NB4 (cell line): ENCODE results near the gene GRN.

Source experiments
- MYC ChIP-seq: IDR thresholded peaks from 2 replicates; pipeline ENCODE4 v1.6.1; 2011; ENCODE audit warnings: low read depth, low read length
- POLR2A ChIP-seq: IDR thresholded peaks from 2 replicates; pipeline ENCODE4 v1.6.1; 2011; ENCODE audit warnings: mild to moderate bottlenecking; ENCODE audit not compliant: insufficient read length; ENCODE audit errors: extremely low read depth
- TF ChIP-seq, protein P1 (sequence below): IDR thresholded peaks from one replicate; pipeline ENCODE4 v1.5.1; 2012; ENCODE audit warnings: low read depth, low read length

- TF ChIP-seq, protein P1, sequence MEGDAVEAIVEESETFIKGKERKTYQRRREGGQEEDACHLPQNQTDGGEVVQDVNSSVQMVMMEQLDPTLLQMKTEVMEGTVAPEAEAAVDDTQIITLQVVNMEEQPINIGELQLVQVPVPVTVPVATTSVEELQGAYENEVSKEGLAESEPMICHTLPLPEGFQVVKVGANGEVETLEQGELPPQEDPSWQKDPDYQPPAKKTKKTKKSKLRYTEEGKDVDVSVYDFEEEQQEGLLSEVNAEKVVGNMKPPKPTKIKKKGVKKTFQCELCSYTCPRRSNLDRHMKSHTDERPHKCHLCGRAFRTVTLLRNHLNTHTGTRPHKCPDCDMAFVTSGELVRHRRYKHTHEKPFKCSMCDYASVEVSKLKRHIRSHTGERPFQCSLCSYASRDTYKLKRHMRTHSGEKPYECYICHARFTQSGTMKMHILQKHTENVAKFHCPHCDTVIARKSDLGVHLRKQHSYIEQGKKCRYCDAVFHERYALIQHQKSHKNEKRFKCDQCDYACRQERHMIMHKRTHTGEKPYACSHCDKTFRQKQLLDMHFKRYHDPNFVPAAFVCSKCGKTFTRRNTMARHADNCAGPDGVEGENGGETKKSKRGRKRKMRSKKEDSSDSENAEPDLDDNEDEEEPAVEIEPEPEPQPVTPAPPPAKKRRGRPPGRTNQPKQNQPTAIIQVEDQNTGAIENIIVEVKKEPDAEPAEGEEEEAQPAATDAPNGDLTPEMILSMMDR: no peak
- TF ChIP-seq POLR2A (no peak), MYC (no peak)
Observed at GRCh38 chr17:44321246-44322120, 23.6 kb upstream of the GRN start.
